ENCODE measurements around the gene RBBP8NL.

RBBP8NL gene

DNA sequence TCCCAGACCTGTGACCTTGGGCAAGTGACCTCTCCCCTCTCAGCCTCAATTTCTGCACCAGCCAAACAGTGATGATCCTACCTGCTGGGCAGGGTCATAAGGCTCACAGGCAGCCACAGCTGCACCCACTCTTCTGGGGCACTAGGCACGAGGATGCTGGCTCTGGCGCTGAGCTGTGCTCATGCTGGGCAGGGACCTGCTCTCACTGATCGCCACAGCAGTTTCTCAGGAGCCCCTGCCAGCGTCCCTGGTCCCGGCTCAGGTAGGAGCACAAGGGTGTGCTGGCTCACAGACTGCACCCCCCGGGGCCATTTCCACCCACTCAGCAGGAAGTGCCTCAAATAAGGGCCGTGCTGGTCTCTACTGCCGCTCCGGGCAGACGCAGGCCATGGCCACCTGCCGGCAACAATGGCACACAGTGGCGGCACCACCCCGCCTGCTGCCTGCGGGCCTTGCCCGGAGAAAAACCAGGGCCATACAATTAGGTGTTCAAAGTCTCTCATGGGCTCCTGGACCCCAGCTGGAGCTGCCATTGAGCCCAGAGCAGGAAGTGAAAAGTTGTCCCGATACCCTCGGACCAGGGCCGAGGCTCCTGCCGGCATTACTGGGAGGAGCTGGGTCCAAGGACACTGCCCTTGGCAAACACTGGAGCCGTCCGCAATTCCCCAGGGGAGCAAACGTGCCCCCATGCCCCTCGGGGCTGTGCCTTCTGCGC is 15.7 kb downstream of the RBBP8NL start:
- Histone ChIP-seq H3K27me3 (replicated peaks; ENCODE audit: control insufficient read depth, insufficient read depth, low read length) (no peaks in the 10 kb centered on the region), H3K4me3 (replicated peaks; ENCODE audit: low read depth, low read length) (no peak overlapping the region), H3K36me3 (ENCODE audit: control insufficient read depth, insufficient read depth, low read length) (no peaks in the 10 kb centered on the region)
- no peak for DNase-seq (ENCODE audit: extremely low read depth, insufficient read length)
- TF ChIP-seq, protein P1, sequence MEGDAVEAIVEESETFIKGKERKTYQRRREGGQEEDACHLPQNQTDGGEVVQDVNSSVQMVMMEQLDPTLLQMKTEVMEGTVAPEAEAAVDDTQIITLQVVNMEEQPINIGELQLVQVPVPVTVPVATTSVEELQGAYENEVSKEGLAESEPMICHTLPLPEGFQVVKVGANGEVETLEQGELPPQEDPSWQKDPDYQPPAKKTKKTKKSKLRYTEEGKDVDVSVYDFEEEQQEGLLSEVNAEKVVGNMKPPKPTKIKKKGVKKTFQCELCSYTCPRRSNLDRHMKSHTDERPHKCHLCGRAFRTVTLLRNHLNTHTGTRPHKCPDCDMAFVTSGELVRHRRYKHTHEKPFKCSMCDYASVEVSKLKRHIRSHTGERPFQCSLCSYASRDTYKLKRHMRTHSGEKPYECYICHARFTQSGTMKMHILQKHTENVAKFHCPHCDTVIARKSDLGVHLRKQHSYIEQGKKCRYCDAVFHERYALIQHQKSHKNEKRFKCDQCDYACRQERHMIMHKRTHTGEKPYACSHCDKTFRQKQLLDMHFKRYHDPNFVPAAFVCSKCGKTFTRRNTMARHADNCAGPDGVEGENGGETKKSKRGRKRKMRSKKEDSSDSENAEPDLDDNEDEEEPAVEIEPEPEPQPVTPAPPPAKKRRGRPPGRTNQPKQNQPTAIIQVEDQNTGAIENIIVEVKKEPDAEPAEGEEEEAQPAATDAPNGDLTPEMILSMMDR (IDR thresholded peaks at IDR 0.05; ENCODE audit: insufficient read depth, low read length, poor library complexity, severe bottlenecking), result no peak

DNA sequence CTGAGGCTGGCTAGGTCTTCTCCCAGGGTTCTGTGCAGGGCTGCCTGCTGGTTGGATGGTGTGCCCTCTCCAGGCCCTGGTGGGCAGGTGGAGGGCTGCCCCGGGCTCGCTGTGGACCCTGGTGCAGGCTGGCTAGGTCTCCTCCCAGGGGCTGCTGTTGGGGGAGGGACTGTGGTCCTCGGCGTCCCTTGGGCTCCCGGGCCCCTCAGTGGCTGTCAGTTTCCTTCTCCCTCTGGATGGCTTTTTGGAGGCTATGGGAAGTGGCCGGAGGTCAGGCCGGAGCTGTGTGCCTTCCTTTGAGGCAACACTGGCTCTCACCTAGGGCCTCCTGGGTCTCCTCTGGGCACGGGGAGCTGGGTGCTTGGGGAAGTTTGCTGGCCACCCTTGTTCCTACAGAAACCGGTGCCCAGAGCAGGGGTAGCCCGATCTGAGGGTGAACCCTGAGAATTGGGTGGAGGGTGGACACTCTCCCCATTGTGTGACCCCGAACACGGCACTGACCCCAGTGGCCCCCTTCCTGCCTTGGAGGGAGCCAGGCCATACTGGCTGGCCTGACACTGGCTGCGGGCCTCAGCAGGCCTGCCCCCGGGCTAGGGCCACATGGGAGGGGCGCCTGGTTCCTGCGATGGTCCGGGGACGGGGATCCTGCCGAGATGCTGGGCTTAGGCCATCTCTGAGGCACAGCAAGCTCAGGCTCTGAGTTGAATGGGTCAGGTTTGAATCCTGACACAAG is 16.4 kb downstream of the RBBP8NL start:
- H3K27me3 ChIP-seq (replicated peaks; ENCODE audit: control insufficient read depth, insufficient read depth, low read length), result no peaks in the 10 kb centered on the region
- no peak overlapping the region for H3K4me3 ChIP-seq (replicated peaks; ENCODE audit: low read depth, low read length)
- TF ChIP-seq, protein P1 (IDR thresholded peaks at IDR 0.05; ENCODE audit: insufficient read depth, low read length, poor library complexity, severe bottlenecking), result no peak
- DNase-seq (ENCODE audit: extremely low read depth, insufficient read length), result no peak
- no peaks in the 10 kb centered on the region for H3K36me3 ChIP-seq (ENCODE audit: control insufficient read depth, insufficient read depth, low read length)

DNA sequence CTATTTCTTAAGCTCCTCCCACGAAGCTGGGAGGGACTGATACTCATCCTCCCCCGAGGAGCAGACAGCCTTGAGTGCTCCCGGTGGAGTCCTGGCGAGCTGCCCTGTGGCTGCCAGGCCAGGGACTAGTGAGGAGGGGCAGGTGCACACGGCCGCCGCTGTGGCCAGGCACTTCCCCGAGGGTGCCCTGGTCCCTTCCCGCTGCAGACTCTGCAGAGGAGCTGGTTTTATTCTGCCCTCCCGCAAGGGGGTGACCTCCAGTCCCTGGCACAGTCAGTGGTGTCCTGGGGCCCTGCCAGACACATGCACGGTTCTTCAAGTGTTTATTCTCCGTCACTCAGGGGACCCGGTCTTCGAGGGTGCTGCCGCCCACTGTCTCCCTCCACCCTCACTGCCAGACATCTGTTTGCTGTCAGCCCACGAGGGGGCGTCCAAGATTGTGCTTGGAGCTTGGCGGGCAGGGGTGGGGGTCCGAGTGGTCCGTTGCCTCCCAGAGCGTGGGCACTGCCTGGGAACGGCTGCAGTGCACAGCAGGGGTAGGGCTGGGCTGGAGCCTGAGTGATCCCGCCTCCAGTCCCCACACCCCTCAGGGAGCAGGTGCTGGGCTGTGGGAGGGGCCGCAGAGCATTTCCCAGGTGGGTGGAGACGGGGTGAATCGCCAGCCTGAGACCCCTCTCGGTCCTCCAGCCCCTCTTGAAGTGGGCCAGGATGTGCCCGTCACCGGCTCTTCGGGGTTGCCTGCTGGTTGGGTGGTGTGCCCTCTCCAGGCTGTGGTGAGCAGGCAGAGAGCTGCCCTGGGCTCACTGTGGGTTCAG is 17.2 kb downstream of the RBBP8NL start:
- Histone ChIP-seq H3K27me3 (replicated peaks; ENCODE audit: control insufficient read depth, insufficient read depth, low read length) (no peaks in the 10 kb centered on the region), H3K4me3 (replicated peaks; ENCODE audit: low read depth, low read length) (no peak overlapping the region), H3K36me3 (ENCODE audit: control insufficient read depth, insufficient read depth, low read length) (no peaks in the 10 kb centered on the region)
- TF ChIP-seq, protein P1 (IDR thresholded peaks at IDR 0.05; ENCODE audit: insufficient read depth, low read length, poor library complexity, severe bottlenecking), result peak; percentile 75
- DNase-seq (ENCODE audit: extremely low read depth, insufficient read length), result no peak

DNA sequence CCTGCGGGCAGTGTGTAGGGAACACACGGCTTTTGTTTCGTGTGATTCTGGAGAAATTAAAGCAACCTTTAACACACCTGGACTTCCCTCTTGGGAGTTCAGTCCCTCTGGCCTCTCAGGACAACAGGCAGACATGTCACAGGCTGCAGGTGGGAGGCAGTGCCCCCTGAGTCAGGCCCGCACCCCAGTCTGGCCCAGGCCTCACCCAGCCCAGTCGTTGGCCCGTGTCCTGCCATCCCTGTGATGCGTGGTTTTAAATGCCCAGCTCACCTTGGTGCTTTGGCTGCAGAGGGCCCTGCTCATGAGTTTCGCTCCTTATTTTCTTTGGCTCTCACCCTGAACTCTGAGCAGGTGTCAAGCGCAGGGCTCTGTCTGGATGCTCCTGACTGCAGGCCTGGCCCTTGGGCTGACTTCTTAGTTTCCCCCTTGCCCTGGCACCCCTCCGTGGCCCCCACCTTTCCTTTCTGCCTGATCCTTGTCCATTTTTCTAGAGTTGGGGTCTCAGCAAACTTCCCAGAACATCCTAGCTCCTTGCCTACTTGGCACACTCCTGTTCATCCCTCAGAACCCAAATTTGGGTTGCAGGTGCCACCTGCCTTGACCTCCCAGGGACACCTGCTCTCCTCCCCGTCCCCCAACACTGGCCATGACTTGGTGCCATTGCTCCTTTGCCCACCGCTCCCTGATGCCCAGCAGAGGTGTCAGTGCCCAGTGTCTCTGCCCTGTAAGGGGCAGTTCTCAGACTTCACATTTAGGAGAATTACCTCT is 18.1 kb downstream of the RBBP8NL start:
- TF ChIP-seq, protein P1 (IDR thresholded peaks at IDR 0.05; ENCODE audit: insufficient read depth, low read length, poor library complexity, severe bottlenecking), result no peak
- Histone ChIP-seq H3K4me3 (replicated peaks; ENCODE audit: low read depth, low read length) (no peak overlapping the region), H3K36me3 (ENCODE audit: control insufficient read depth, insufficient read depth, low read length) (no peaks in the 10 kb centered on the region), H3K27me3 (replicated peaks; ENCODE audit: control insufficient read depth, insufficient read depth, low read length) (no peaks in the 10 kb centered on the region)
- DNase-seq (ENCODE audit: extremely low read depth, insufficient read length), result no peak

DNA sequence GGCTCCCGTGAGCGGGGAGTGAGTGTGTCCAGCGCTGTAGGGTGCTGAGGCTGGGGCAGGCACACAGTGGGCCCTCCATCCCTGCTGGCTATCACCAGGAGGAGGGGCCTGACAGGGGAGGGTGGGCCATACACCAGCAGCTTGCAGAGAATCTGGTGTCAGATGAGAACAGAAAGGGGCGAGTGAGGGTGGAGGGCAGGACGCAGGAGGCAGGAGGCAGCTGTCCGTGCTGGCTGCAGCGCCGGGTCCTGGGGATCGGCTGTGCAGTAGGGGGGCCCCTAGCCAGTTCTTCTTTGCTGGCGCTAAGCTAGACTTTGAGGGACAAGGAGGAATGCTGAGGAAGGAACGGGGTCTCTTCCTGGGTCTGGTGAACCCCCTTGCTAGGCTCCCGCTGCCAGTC is 18.7 kb downstream of the RBBP8NL start:
- Histone ChIP-seq H3K36me3 (ENCODE audit: control insufficient read depth, insufficient read depth, low read length) (no peaks in the 10 kb centered on the region; the same call in 1 of the 2 replicates), H3K27me3 (replicated peaks; ENCODE audit: control insufficient read depth, insufficient read depth, low read length) (no peaks in the 10 kb centered on the region), H3K4me3 (replicated peaks; ENCODE audit: low read depth, low read length) (no peak overlapping the region)
- no peak for DNase-seq (ENCODE audit: extremely low read depth, insufficient read length)
- TF ChIP-seq, protein P1 (IDR thresholded peaks at IDR 0.05; ENCODE audit: insufficient read depth, low read length, poor library complexity, severe bottlenecking), result no peak

Data from GM06990 (cell line).